Measurements from ENCODE around the gene FCN1. TPM values are rescaled to one million over a fixed set of nuclear protein-coding genes. Genes with fewer than 3 reads are reported as not detected.

FCN1 gene
- total RNA-seq, 1 donor = not detected

DNA sequence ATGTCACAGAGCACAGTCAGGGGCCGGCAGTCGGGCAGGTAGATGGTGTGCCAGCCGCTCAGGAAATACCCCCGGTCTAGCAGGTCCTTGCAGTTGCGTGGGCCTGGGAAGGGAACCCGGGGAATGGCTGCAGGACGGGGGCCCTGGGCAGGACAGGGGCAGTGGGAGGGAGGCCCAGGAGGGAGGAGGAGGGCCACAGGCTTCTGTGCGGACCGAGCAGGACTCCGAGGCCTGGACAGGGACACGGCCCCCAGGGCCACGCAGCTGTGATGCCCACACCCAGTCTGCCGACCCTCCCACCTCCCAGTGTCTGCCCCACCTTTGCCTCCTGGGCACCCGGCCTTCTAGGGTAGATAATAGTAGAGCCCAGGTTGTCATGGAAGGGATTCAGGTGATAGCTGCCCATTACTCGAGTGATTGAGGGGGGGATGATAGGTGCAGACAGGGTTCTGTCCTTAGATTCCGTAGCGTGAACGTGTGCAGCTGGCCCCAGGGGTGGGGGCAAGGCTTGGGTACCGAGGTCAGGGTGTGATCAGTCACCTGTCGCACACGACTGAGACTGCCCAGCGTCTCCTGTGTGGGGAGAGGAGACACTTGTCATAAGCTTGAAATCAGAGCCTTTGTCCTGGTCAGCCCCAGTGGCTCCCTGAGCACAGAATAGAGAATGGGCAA, 4.5 kb downstream of the FCN1 start:
- Histone ChIP-seq H3K36me3 (ENCODE audit: insufficient read depth, low read length) (no peaks in the 10 kb centered on the region), H3K4me1 (ENCODE audit: insufficient read depth, low read length) (no peaks in the 10 kb centered on the region), H3K27ac (ENCODE audit: low read depth, low read length) (no peak overlapping the region), H2AFZ (ENCODE audit: low read length) (no peak overlapping the region), H3K79me2 (ENCODE audit: insufficient read depth, low read length) (no peaks in the 10 kb centered on the region), H3K4me3 (ENCODE audit: insufficient read depth, low read length) (no peak overlapping the region), H3K27me3 (ENCODE audit: insufficient read depth, low read length) (peaks cover 3% of the 10 kb centered on the region), H3K4me2 (ENCODE audit: insufficient read depth, low read length) (no peak overlapping the region), H3K9me3 (ENCODE audit: low read depth, low read length) (no peaks in the 10 kb centered on the region), H4K20me1 (ENCODE audit: insufficient read depth, low read length) (no peaks in the 10 kb centered on the region)
- no peak for TF ChIP-seq CTCF (IDR thresholded peaks at IDR 0.05; ENCODE audit: extremely low read depth, low read depth, low read length)
- peak; percentile 78 for DNase-seq (ENCODE audit: insufficient read length, low spot score, missing footprints)

DNA sequence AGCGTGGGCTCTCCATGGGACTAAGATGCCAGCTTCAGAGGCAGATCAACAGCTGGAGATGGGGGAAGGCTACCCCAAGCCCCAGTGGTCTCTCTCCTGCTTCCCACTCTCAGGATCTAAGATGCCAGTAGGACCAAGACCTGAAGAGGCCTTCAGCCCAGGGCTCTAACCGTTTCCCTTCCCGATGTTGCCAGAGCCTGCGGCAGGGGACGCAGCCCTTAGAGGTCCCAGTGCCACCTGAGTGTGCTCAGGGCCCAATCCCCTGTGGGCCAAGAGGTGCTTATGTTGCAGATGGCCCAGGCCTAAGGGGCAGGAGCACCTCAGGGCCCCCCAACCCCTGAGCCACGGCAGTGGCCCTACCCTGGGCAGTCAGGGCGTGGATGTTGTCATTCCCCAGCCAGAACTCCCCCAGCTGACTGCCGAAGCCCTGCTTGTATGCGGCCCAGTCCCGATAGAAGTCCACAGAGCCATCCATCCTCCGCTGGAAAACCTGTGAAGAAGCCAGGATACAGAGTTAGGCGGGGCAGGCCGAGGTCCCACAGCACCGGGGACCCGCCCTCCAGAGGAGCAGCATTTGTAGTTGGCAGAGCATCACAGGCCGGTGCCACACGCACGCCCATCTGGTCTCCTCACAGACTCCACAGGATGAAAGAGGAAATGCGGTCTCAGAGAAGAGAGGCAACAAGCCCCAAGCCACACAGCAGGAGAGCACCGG, 5.4 kb downstream of the FCN1 start:
- Histone ChIP-seq H3K27me3 (ENCODE audit: insufficient read depth, low read length) (peaks cover 9% of the 10 kb centered on the region), H3K36me3 (ENCODE audit: insufficient read depth, low read length) (no peaks in the 10 kb centered on the region), H3K4me3 (ENCODE audit: insufficient read depth, low read length) (no peak overlapping the region), H3K79me2 (ENCODE audit: insufficient read depth, low read length) (no peaks in the 10 kb centered on the region), H3K4me2 (ENCODE audit: insufficient read depth, low read length) (no peak overlapping the region), H2AFZ (ENCODE audit: low read length) (no peak overlapping the region), H3K4me1 (ENCODE audit: insufficient read depth, low read length) (no peaks in the 10 kb centered on the region), H3K27ac (ENCODE audit: low read depth, low read length) (no peak overlapping the region), H4K20me1 (ENCODE audit: insufficient read depth, low read length) (no peaks in the 10 kb centered on the region), H3K9me3 (ENCODE audit: low read depth, low read length) (no peaks in the 10 kb centered on the region)
- TF ChIP-seq CTCF (IDR thresholded peaks at IDR 0.05; ENCODE audit: extremely low read depth, low read depth, low read length) = no peak
- no peak for DNase-seq (ENCODE audit: insufficient read length, low spot score, missing footprints)

DNA sequence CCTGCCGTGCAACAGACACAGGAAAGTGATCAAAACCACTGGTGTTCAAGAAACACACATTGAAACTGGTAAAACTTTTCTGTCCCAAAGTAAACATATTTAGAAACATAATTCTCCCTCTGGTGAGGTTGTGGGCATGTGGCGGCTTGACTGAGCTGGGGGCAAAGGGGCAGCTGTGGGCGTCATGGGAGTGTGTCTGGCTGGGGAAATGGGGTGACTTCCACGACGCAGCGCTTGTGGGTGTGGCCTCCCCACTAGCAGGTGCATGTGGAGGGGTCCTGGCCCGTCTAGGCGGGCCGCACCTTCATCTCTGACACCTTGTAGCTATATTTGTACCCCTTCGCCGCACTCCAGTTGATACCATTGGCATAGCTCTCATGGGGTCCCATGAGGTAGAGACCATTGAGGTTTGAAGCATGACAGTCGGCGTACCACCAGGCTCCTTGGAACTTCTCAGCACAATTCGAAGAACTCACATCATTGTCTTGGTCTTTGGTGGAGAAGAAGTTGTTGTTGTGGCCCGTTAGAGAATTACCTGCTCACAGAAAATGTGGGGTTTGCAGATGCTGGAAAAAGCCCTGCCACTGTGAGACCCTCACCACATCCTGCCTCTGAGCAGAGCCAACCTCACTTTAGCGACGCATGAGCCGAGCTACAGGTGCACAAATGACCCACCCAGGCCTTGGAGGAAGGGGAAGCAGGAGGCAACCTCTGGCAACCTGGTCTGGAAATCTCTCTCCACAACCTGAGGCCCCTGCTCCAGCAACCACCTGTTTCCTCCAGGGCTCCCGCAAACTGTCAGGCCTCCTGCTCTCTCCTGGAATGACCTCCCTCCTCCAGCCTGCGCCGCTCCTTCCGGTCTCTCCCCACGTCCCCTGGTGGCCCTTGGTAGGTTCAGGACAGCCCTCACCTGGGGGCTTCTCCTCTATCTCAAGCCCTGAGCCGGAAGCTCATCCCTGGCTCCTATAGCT, 7.9 kb downstream of the FCN1 start:
- no peaks in the 10 kb centered on the region for H3K4me1 ChIP-seq (ENCODE audit: insufficient read depth, low read length)
- H3K36me3 ChIP-seq (ENCODE audit: insufficient read depth, low read length) = no peaks in the 10 kb centered on the region
- H2AFZ ChIP-seq (ENCODE audit: low read length) = no peak overlapping the region
- H3K27ac ChIP-seq (ENCODE audit: low read depth, low read length) = no peak overlapping the region
- no peak for TF ChIP-seq CTCF (IDR thresholded peaks at IDR 0.05; ENCODE audit: extremely low read depth, low read depth, low read length)
- peaks cover 14% of the 10 kb centered on the region for H3K27me3 ChIP-seq (ENCODE audit: insufficient read depth, low read length)
- no peaks in the 10 kb centered on the region for H3K79me2 ChIP-seq (ENCODE audit: insufficient read depth, low read length)
- H3K4me3 ChIP-seq (ENCODE audit: insufficient read depth, low read length) = no peak overlapping the region
- peak; percentile 78 for DNase-seq (ENCODE audit: insufficient read length, low spot score, missing footprints)
- no peaks in the 10 kb centered on the region for H4K20me1 ChIP-seq (ENCODE audit: insufficient read depth, low read length)
- no peaks in the 10 kb centered on the region for H3K9me3 ChIP-seq (ENCODE audit: low read depth, low read length)
- H3K4me2 ChIP-seq (ENCODE audit: insufficient read depth, low read length) = no peak overlapping the region

Data from osteoblast (primary cell).